GM12872 (cell line): ENCODE data around the gene MPIG6B.

ENCODE experiments used
- TF ChIP-seq, protein P1 (sequence below): IDR thresholded peaks from 3 replicates; pipeline ENCODE4 v1.5.1; 2011; ENCODE audit warnings: low read depth, mild to moderate bottlenecking, low read length, moderate library complexity; ENCODE audit not compliant: insufficient read depth

MPIG6B gene

DNA sequence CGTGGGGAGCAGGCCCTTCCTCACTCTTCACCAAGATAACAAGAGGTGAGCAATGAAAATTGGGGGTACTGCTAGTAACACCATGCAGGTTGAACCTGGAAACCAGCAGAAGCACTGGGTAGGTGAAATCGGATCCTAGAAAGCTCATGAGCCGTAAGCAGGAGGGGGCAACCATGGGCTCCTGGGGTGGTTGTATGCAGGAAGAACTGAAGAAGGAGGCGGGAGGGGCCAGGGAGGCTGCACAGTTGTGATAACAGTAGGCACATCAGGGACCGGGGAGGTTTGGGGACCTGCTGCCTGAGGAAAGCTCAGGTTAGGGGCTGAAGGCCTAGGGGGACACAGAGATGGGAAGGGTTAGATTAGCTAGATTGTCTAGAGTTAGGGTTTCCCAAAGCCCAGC, 36.7 kb upstream of the MPIG6B start:
- TF ChIP-seq, protein P1, sequence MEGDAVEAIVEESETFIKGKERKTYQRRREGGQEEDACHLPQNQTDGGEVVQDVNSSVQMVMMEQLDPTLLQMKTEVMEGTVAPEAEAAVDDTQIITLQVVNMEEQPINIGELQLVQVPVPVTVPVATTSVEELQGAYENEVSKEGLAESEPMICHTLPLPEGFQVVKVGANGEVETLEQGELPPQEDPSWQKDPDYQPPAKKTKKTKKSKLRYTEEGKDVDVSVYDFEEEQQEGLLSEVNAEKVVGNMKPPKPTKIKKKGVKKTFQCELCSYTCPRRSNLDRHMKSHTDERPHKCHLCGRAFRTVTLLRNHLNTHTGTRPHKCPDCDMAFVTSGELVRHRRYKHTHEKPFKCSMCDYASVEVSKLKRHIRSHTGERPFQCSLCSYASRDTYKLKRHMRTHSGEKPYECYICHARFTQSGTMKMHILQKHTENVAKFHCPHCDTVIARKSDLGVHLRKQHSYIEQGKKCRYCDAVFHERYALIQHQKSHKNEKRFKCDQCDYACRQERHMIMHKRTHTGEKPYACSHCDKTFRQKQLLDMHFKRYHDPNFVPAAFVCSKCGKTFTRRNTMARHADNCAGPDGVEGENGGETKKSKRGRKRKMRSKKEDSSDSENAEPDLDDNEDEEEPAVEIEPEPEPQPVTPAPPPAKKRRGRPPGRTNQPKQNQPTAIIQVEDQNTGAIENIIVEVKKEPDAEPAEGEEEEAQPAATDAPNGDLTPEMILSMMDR = no peak

DNA sequence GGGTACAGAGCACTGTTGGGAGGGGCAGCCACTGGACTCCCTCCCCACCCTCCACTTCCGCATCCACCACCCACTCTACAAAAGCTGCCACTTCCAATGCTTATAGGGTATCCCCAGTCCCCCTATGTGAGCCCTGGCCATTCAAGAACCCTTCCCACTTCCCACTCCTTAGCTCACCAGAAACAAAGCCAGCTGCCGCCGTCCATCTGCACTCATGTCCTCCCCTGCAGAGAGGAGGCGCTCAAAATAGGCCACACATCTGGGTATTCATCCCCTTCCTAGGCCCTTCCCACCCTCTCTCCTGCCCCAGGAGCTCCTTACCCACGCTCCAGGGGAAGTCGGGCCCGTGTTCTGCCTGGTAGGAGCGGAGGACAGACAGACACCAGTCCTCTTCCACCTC, 35.9 kb upstream of the MPIG6B start:
- TF ChIP-seq, protein P1 = no peak

- TF ChIP-seq, protein P1 = no peak
These were observed 35.1 kb upstream of the MPIG6B start for GRCh38 chr6:31687860-31688693.

GRCh38 chr6:31689249-31690110, 33.7 kb upstream of the MPIG6B start:
- TF ChIP-seq, protein P1 = peak; percentile 58

GRCh38 chr6:31690231-31691077, 32.7 kb upstream of the MPIG6B start:
- TF ChIP-seq, protein P1 = no peak

- TF ChIP-seq, protein P1 = no peak
These were observed 32.1 kb upstream of the MPIG6B start for GRCh38 chr6:31691078-31691463.
